GM19463 (cell line): Measurements from ENCODE around the gene HIP1R.
"Not testable (repeated sequence)": the region's sequence is repeated elsewhere in the genome, so short reads cannot be mapped to it uniquely, and the experiment has no call there.

Experiments
- ATAC-seq: cut with Tn5 transposase; IDR thresholded peaks from one replicate; pipeline ENCODE4 v1.9.1; 2021; ENCODE audit warnings: mild to moderate bottlenecking, moderate library complexity; ENCODE audit not compliant: unreplicated experiment

HIP1R gene

DNA sequence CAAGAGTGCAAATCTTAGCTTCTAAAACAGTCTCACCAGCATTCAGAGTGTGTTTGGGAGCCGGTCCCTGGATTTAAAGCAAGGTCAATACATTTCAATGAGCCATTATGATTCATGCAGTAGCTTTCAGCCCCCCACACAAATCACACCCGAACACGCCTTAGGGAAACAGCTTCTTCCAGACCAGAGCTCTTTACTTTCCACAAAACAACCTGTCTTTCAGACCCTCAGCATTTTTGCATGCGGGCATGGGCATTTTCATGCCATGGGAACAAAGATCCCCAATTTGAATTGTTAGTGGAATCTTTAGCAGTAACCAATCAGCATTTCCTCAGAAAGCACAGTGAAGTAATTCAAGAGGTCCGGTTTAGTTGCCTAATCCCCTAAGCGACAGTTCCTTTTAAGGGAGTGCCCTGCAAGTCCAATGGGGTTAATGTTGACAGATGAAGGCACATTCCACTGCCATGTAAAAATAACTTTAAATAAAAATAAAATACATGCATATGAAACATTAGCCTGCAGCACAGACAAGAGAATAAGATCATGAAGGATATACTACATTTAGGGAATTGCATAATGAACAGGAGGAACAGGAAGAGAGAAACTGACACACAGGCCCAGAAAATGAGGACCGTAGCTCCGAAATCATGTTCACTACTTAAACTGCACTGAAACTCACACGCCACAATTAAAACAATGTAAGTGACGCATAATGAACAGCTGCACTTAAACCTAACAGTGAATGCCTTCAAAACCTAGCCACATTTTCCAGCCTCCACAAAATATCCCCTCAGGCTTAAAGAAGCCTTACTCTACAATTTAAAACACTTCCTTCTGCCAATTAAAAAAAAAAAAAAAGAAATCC is 56.6 kb downstream of the HIP1R start:
- ATAC-seq, result no peak

GRCh38 chr12:122892724-122893123 is 57.5 kb downstream of the HIP1R start:
- ATAC-seq, result not testable (repeated sequence)

DNA sequence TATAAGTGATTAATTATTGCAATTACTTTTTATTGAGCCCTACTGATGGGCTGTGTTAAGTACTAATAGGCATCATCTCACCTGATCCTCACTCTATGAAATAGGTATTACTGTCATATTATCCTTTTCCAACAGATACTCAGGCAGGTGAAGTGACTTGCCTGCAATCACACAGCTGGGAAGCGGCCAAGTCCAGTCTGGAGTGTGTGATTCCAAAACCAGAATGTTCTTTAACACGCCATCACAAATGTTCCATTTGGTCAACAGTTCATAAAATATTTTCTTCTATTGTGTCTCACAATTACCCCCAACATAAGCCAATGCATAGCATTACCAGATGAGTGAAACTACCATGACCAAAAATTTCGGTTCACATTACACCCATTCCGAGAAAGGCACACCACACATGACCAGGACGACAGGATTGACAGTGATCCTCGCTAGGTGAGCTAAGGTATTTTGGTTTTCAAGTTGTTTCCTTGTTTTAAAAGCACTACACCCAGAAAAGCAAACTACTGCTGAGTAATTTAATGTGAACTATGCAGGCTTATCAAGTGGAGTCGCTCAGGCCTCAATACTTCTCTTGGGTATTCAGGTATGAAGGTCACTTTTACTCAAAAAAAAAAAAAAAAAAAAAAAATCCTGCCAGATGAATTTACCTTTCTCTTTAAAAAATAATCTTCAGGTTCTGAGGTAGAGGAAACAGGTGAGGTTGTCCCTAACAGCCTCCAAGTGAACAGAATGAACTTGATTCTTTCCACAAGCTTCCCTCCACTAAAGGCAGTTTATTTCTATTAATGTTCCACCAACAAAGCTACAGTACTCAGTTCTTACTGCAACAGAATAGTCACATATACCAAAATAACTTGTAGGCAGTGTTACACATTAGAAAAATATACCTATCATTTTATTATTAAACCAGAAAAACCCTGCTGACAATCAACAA is 58.2 kb downstream of the HIP1R start:
- no peak for ATAC-seq

GRCh38 chr12:122894193-122895121 is 59.2 kb downstream of the HIP1R start:
- ATAC-seq, result no peak

DNA sequence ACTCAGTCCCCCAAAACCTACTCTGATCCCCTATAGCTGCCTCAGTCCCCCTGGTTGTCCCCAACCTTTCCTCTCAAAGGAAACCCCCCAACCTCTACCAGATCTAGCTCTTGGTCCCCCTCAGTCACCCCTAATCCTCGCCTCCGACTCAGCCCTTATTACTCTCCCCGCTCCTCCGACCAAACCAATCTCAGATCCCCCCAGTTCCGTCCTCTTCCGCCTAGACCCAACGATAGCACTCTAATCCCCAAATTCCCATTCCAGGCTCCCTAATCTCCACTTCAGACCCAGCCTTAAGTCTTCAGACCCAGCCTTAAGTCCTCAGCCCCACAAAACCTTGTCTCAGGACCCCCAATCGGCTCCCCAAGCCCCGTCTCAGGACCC is 60.1 kb downstream of the HIP1R start:
- no peak for ATAC-seq

GRCh38 chr12:122895704-122896636 is 60.7 kb downstream of the HIP1R start, which contains the start of gene VPS37B:
Gene VPS37B, minus strand, starts transcription at chr12:122896124. Its CDS starts 62 bp downstream, at chr12:122896062.
- peak; percentile 52 for ATAC-seq

DNA sequence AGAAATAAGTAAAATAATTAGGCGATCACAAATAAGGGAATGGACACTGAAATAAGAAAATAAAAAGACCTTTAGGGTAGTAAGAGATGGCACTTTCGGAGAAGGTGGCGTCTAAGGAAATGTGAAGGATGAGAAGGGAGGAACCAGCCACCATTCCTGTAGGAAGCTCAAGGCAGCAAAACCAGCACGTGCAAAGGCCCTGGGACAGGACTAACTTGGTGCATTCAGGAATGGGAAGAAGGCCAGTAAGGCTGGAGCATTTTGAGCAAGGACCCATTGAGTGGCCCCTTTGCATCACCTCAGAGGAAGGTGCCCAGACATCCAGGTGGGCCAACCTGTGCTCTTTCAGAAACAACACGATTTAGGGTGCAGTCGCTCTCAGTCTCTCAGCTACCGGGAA is 61.4 kb downstream of the HIP1R start:
- ATAC-seq, result no peak

- ATAC-seq, result no peak
Observed at GRCh38 chr12:122899887-122900286, 64.6 kb downstream of the HIP1R start.

- ATAC-seq, result no peak
Observed at GRCh38 chr12:122902854-122903692, 67.8 kb downstream of the HIP1R start.

DNA sequence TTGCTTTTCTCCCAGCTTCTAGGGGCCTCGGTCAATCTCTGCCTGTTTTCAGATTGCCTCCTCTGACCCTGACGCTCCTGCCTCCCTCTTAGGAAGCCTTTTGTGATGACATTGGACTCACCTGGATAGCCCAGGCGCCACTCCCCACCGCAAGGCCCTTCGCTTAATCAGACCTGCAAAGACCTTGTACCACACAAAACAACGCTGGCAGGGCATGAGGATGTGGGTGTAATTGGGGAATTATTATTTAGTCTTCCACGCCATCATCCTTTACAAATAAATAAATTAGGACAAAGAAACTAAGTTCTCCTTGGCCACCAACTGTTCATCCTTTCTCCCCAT is 68.4 kb downstream of the HIP1R start:
- no peak for ATAC-seq

GRCh38 chr12:122905258-122905657 is 70.0 kb downstream of the HIP1R start:
- ATAC-seq, result not testable (repeated sequence)

DNA sequence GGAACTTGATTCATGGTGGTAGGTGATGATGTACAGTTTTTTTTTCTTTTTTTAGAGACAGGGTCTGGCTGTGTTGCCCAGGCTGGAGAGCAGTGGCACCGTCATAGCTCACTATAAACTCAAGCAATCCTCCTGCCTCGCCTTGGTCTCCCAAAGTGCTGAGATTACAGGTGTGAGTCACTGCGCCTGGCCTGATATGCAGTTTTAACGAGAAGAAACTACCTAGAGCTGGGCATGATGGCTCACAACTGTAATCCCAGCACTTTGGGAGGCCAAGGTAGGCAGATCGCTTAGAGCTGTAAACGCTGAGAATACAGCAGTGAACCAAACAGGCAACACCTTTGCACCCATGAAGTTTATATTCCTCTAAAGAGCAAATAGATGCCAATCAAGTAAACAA is 73.7 kb downstream of the HIP1R start:
- no peak for ATAC-seq

- ATAC-seq, result no peak
Observed at GRCh38 chr12:122909442-122910288, 74.4 kb downstream of the HIP1R start.
